Measurements from ENCODE around the gene TNFRSF14. TPM values are rescaled to one million over a fixed set of nuclear protein-coding genes. Genes with fewer than 3 reads are reported as not detected.

The TNFRSF14 gene
- total and polyA plus RNA-seq, 2 experiments from 2014 or later: not detected

GRCh38 chr1:2554621-2555387, 1.4 kb upstream of the TNFRSF14 start:
- H3F3A ChIP-seq (replicated peaks; ENCODE audit: low read depth): no peaks in the 10 kb centered on the region
- H3K27me3 ChIP-seq (ENCODE audit: insufficient read depth): no peaks in the 10 kb centered on the region
- H3K4me1 ChIP-seq (ENCODE audit: insufficient read depth): no peaks in the 10 kb centered on the region
- no peak overlapping the region for H2AFZ ChIP-seq
- ATAC-seq: peak; percentile 19; the same call in 2 of the 3 replicates
- no peaks in the 10 kb centered on the region for H4K20me1 ChIP-seq (replicated peaks; ENCODE audit: insufficient read depth)
- no peak overlapping the region for H3K4me2 ChIP-seq
- Mint-ChIP-seq H3K4me1 (peaks cover 7% of the 10 kb centered on the region; the same call in 2 of the 3 replicates), H3K27me3 (ENCODE audit: insufficient read depth, low read depth, poor library complexity) (peaks cover 2% of the 10 kb centered on the region), H3K27ac (no peak overlapping the region), H3K36me3 (ENCODE audit: low read depth) (no peaks in the 10 kb centered on the region), H3K4me3 (no peak overlapping the region), H3K9me3 (no peaks in the 10 kb centered on the region)
- peak; percentile 46 for DNase-seq (ENCODE audit: low spot score)
- no peak overlapping the region for H3K27ac ChIP-seq (ENCODE audit: low read depth)
- TF ChIP-seq POLR2AphosphoS5 (IDR thresholded peaks at IDR 0.05; ENCODE audit: low read depth) (no peak), ZNF114 (CRISPR knock-in tag; IDR thresholded peaks at IDR 0.05) (no peak), CTCF (conservative IDR thresholded peaks at IDR 0.05; ENCODE audit: low read depth in 2 of 2) (peak; percentile 29 to 70; a peak in 3 of 4 replicates), STAT1 (IDR thresholded peaks at IDR 0.05; ENCODE audit: unreplicated experiment) (no peak), EZH2 (IDR thresholded peaks at IDR 0.05; ENCODE audit: low read depth, unreplicated experiment) (no peak), CREB1 (CRISPR knock-in tag; IDR thresholded peaks at IDR 0.05; ENCODE audit: low read depth) (no peak), EZH2phosphoT487 (IDR thresholded peaks at IDR 0.05; ENCODE audit: unreplicated experiment) (no peak)
- H3K79me2 ChIP-seq (replicated peaks; ENCODE audit: insufficient read depth): no peaks in the 10 kb centered on the region
- no peaks in the 10 kb centered on the region for H3K9me2 ChIP-seq (ENCODE audit: insufficient read depth)
- H3K36me3 ChIP-seq (ENCODE audit: insufficient read depth): no peaks in the 10 kb centered on the region
- H3K4me3 ChIP-seq: no peak overlapping the region

- DNase-seq (ENCODE audit: low spot score) (no peak), ATAC-seq (no peak)
- Mint-ChIP-seq H3K27ac (no peak overlapping the region), H3K9me3 (no peaks in the 10 kb centered on the region), H3K27me3 (ENCODE audit: insufficient read depth, low read depth, poor library complexity) (peaks cover 2% of the 10 kb centered on the region), H3K4me1 (peaks cover 7% of the 10 kb centered on the region; the same call in 2 of the 3 replicates), H3K4me3 (no peak overlapping the region), H3K36me3 (ENCODE audit: low read depth) (no peaks in the 10 kb centered on the region)
- Histone ChIP-seq H3K27ac (ENCODE audit: low read depth) (no peak overlapping the region), H3F3A (replicated peaks; ENCODE audit: low read depth) (no peaks in the 10 kb centered on the region), H2AFZ (no peak overlapping the region), H3K27me3 (ENCODE audit: insufficient read depth) (no peaks in the 10 kb centered on the region), H3K4me2 (no peak overlapping the region), H3K36me3 (ENCODE audit: insufficient read depth) (no peaks in the 10 kb centered on the region), H3K79me2 (replicated peaks; ENCODE audit: insufficient read depth) (no peaks in the 10 kb centered on the region), H4K20me1 (replicated peaks; ENCODE audit: insufficient read depth) (no peaks in the 10 kb centered on the region), H3K9me2 (ENCODE audit: insufficient read depth) (no peaks in the 10 kb centered on the region), H3K4me3 (no peak overlapping the region), H3K4me1 (ENCODE audit: insufficient read depth) (no peaks in the 10 kb centered on the region)
- TF ChIP-seq ZNF462 (CRISPR knock-in tag; IDR thresholded peaks at IDR 0.05) (no peak), REST (IDR thresholded peaks at IDR 0.05; ENCODE audit: unreplicated experiment) (no peak)
These were observed 416 bp upstream of the TNFRSF14 start for GRCh38 chr1:2555634-2556276.
